Cortex of kidney (tissue), 1 donor: Measurements from ENCODE around the gene SLC12A3.

Source experiments
- DNase-seq: peaks from one replicate; lab custom pipeline; 2025; lab: John Stamatoyannopoulos, UW

Gene SLC12A3

DNA sequence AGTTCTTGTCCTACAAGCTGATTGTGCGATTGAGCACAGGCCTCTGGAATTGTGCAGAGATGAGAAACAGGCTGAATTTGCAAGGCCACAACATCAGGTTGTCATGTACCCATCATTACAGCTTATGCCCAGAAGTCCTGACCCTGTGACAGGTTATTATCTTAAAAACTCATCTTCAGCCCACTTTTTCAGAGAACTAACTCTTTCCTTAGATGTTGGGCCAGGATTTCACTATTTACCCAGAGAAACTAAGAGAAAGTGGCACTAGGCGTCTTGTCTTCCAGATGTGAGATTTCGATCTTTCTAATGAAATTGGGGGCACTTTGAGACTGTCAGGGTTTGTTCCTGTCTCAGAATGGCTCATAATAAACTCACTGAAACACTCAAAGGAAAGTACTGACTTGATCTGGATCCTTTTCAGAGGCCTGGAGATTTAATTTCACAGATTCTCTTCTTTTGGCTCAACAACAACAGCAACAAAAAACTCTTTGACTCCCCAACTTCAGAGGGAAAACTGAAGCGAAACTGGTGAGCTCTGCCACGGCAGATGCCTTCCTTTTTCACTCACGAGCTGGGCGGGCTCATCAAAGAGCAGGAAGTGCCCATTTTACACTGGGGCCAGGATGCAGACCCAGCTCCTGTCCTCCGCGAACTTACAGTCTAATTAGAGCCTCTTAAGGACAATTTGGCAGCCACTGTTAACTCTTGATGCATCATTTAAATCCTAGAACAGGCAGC lies 17.7 kb upstream of the SLC12A3 start:
- no peak for DNase-seq

DNA sequence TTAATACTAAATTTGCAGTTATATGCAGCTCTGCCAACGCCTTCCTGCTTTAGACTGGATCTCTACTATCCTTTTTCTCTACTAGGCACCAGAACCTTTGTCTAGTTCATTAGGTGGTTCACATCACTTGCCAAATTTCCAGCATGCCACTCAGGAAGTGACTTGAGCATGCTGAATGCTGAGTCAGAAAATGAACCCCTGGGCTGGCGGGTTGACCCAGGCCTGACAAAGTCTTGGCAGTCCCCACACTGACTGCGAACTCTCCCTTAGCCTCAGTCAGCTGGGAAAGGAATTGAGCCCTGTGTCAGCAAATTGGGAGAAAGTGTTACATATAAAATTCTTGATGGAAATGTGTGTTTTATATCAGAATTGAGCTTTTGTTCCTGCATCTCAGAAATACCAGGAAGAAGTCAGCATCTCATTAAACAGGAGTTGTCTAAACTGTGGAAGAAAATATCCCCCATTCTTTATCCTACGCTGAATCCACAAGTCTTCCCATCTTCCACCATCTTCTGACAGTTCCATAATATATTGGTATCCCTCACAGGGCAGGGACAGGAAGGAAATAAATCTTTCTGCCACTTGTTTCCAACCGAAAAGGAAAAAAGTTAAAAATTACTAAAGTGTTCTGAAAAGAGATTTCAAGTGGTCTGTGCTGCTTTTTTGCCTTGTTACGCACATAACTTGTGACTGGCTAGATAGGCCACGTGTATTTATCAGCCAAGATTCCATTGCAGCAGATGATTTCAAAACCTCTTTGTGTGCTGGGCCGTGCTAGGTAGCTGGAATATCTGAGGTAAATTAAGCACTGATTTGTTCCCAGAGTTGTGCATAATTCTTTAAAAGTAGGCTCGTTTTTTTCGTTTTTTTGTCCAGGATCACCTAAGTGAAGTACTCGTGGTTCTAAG lies 16.7 kb upstream of the SLC12A3 start:
- DNase-seq, result no peak

GRCh38 chr16:56848955-56849689 lies 15.9 kb upstream of the SLC12A3 start:
- no peak for DNase-seq

- no peak for DNase-seq
These were observed 15.0 kb upstream of the SLC12A3 start for GRCh38 chr16:56849690-56850680.

GRCh38 chr16:56851671-56852400 lies 13.2 kb upstream of the SLC12A3 start:
- no peak for DNase-seq

DNA sequence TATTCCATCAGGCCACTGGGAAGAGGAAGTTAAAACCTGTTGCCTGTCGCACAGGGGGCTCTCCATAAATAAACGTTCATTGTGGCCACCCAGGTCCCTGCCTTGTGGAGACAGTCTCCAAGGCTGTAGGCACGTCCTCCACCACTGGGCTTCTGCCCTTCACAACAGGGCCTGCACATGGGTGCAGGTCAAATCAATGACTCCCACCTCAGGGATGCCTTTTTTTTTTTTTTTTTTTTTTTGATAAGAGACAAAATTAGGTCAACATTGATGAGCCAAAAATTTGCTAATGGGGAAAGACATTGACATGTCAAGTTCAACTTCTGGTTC lies 12.6 kb upstream of the SLC12A3 start:
- no peak for DNase-seq

DNA sequence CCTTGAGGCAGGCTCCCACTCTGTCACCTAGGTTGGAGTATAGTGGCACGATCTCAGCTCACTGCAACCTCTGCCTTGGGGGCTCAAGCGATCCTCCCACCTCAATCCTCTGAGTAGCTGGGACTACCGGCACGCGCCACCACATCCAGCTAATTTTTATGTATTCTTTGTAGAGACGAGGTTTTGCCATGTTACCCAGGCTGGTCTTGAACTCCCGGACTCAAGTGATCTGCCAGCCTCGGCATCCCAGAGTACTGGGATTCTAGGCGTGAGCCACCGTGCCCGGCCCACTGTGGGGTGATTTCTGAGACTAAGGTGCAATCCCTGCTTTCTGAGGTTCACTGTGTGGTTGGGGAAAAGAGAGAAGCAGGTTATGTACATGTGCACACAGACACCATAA lies 12.0 kb upstream of the SLC12A3 start:
- DNase-seq, result no peak

DNA sequence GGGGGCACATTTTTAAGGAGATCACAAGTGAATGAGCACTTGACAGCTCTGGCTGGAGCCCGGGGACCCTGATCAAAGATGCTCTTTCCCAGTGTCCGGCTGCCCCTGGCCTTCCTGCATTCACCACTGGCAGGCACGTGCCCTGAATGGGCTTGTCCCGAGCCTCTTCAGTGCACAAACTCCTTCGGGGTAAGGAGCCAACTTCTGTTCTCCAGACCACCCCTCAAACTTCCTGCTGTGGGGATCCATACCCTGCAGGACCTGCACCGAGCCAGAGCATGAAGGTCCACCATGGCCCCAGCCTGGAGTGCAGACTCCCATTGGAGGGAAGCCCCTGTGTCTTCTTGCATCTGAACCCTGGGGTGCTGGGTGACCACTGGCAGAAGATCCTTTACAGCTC lies 9.8 kb upstream of the SLC12A3 start:
- no peak for DNase-seq

DNA sequence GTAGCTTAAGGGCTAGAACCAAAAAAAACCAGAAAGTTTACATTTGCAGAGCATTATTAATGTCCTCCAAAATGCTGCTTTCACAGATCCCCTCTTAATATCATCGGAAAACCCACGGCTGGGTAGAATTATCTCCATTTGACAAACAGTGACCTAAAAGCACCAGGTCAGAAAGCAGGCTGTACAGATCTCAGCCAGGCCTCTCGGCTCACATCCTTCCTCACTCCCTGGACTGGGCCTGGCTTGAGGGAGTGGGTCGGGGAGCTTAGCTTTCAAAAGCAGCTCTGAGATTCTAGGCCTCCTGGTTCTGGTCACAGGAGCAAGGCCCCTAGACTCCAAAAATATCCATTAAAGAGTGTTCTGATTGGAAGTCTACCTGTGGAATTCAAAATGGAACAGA lies 9.1 kb upstream of the SLC12A3 start:
- no peak for DNase-seq

GRCh38 chr16:56856876-56857447 lies 8.0 kb upstream of the SLC12A3 start:
- no peak for DNase-seq

- DNase-seq, result no peak
These were observed 6.6 kb upstream of the SLC12A3 start for GRCh38 chr16:56858374-56858773.

DNA sequence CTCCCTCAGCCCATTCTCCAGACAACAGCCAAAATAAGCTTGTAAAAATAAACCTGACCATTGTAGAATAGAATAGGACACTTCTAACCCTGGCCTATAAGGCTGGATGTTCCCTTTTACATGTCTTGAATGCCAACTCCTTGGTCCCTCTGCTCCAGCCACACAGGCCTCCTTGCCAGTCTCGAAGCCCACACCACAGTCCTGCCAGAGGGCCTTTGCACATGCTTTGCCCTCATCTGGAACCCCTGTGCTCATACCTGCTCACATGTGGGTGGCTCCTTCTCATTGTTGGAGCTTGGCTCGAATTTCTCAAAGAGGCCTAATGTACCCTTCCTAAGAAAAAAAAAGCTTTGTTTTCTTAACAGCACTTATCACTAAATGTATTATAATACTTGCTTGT lies 5.4 kb upstream of the SLC12A3 start:
- DNase-seq, result no peak

DNA sequence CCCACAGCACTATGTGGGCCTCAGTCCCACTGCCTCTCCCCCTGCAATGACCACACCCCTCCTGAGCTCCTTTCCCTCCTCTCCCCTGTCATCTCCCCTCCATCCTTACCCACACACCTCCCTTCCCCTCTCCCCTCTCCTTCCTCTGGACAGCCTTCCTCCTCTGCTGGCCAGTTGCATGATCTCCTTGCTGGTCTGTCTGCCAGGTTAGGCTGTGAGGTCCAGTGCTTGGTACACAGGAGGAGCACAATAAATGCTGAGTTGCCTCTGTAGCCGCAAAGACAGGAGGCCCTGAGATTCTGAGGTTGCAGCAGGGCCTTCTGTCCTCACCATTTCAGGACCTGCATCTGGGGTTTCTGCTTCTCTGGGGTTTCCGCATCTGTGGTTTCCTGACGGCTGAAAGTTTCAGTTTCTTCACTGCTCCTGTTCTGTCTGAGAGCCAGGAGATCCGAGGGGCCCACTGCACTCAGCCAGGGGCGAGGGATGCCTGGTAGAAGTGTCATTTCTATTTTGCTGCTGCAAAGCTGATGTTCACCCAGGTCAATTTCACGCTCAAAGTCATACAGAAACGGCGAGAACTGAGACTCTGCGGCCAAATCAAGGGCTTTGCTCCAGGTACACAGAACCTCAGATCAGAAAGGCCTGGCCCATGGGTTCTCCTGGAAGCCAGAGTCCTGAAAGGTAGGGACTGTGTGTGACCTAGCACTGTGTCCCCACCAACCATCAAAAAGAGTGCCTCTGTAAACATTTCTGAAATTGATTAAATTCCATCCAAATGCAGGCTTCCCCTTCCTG lies 4.6 kb upstream of the SLC12A3 start:
- no peak for DNase-seq

DNA sequence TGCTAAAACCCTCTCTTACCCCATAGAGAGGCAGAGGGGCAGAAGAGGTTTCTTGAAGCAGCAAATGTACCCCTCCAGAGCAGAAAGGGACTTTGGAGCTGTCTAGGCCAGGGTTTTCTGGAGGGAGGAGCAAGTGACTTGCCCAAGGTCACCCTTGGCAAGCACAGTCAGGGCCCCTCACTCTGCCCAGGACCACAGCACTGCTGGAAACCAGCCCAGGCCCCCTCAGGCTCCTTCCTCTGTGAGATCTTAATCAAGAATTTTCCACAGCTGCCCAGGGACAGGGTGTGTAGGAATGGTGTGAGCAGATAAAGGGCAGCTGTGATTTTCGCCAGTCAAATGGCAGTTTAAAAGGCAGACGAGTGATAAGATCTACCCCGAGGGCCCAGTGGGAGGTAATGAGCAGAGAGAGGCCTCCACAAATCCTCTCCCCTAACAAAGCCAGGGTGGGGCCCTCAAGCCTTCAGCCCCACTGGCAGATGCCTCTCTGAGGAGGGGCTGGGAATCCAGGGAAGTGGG lies 3.9 kb upstream of the SLC12A3 start:
- DNase-seq, result no peak

DNA sequence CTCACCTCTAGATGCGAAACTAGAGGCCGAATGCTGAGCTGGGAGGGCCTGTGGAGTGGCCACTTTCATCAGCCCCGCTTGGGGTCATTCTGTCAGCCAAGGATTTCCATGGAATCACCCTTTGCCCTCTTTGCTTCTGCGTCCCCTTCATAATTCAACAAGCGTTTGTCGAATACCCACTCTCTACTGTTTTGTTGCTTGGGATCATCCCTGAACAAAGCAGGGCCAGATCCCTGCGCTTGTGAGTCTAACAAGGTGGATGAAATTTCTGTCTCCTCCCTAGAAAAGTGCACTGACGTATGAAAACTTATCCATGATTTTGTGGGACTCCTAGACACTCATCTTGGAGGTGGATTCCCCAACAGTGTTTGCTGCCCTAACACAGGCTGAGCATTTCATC lies 3.3 kb upstream of the SLC12A3 start:
- no peak for DNase-seq

DNA sequence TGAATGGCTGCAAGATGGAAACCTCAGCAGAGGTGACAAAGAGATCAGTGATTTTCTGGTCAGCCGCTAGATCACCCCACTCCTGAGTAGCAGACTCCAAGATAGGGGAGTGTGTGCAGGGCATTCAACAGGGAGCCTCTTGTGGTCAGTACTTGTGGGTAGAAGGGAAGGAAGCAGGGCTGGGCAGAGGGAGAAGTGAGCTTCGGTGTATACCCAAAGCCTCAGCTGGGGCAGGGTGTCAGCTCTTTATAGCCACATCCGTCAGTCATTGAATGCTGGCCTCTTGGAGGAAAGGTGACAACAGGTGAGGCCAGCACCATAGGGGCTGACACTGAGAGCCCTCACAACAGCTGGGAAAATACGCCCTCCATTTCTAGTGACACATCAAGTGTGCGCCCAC lies 2.2 kb upstream of the SLC12A3 start:
- DNase-seq, result no peak

DNA sequence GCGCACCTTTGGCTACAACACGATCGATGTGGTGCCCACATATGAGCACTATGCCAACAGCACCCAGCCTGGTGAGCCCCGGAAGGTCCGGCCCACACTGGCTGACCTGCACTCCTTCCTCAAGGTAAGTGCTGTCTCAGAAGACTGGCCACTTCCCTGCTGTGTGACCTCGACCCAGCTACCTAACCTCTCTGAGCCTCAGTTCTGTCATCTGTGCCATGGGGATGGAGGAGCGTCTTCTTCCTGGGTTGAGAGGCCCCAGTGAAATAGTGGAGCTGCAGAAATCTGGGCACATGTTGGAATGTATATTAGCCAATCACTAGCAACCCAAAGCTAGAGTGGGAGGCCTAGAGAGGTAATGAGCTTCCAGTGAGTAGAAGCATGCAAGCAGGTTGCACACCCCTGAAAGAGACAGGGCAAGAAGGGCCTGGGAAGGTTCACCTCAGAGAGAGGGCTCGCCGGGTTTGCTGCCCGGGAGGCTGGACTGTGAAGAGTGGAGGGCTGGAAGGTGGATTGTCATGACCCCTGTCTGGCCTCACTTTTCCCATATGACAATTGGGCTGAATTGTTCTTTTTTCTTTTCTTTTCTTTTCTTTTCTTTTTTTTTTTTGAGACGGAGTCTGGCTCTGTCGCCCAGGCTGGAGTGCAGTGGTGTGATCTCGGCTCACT lies 521 bp downstream of the SLC12A3 start:
- DNase-seq, result no peak

DNA sequence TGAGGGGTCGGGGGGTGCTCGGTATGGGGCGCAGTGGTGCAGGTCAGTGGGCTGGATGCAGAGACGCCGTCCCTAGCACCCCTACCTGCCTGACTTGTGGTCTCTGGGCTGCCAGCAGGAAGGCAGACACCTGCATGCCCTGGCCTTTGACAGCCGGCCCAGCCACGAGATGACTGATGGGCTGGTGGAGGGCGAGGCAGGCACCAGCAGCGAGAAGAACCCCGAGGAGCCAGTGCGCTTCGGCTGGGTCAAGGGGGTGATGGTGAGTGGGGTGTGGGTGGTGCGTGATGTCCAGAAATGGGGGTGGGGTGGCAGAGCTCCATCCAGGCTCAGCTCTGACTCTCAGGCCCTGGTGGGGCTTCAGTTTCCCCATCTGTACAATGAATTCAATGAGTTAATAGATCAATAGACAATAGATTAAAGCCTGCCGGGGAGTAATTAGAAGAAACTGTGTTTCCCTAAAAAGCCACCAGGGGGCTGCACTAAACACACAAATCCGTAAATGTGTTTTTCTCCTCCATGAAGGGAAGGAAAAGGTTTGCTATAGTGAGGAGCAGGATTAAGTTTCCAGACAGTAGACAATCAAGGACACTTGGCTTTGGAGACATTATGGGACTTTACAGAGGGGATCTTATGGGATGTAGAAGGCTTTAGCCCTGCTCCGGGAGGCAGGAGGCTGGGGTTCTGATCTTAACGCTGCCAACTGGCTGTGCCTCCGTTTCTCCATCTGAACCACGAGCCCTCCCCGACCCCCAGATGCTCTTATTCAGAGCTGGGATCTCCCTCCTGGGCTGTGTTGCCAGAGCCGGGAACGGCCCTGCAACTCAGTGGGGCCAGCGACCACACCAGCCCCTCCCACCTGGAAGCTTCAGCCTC lies 2.2 kb downstream of the SLC12A3 start:
- DNase-seq, result no peak
